Mesodermal cell (in vitro differentiated cells): ENCODE measurements around the gene PPFIA4.

Source experiments
- H3K27ac ChIP-seq: 2 replicates; pipeline ENCODE4 v1.7.0; 2013; ENCODE audit warnings: mild to moderate bottlenecking, low read depth, low read length, moderate library complexity; ENCODE audit not compliant: severe bottlenecking
- H3K36me3 ChIP-seq: 2 replicates; pipeline ENCODE4 v1.7.1; 2013; ENCODE audit warnings: mild to moderate bottlenecking, low read length, moderate library complexity; ENCODE audit not compliant: control insufficient read depth, insufficient read depth
- H3K4me1 ChIP-seq: one replicate; pipeline ENCODE4 v1.7.1; 2013; ENCODE audit warnings: mild to moderate bottlenecking, low read length; ENCODE audit not compliant: insufficient read depth, control insufficient read depth, poor library complexity, severe bottlenecking
- H3K4me3 ChIP-seq: 2 replicates; pipeline ENCODE4 v1.7.0; 2013; ENCODE audit warnings: low read length, control low read depth, mild to moderate bottlenecking; ENCODE audit not compliant: insufficient read depth, poor library complexity, severe bottlenecking; ENCODE audit errors: extremely low read depth
- H3K9me3 ChIP-seq: 2 replicates; pipeline ENCODE4 v1.7.1; 2013; ENCODE audit warnings: mild to moderate bottlenecking, low read length, moderate library complexity; ENCODE audit not compliant: control insufficient read depth
- WGBS, 2 experiments: methylation state at CpG; one replicate each; pipeline ENCODE4 v1.1.5; 2013; ENCODE audit warnings: missing lambda C conversion rate in 2 of 2; ENCODE audit not compliant: insufficient coverage in 2 of 2; 5-methylcytosine and 5-hydroxymethylcytosine counted together

Gene PPFIA4

GRCh38 chr1:203095061-203095690 lies 68.9 kb downstream of the PPFIA4 start:
- H3K4me1 ChIP-seq, result no peaks in the 10 kb centered on the region
- H3K27ac ChIP-seq, result no peak overlapping the region
- H3K4me3 ChIP-seq, result no peak overlapping the region
- 100% methylated on average over 1 of the region's 1 CpG for WGBS, 2 experiments
- H3K36me3 ChIP-seq, result no peaks in the 10 kb centered on the region
- H3K9me3 ChIP-seq, result peaks cover 10% of the 10 kb centered on the region

DNA sequence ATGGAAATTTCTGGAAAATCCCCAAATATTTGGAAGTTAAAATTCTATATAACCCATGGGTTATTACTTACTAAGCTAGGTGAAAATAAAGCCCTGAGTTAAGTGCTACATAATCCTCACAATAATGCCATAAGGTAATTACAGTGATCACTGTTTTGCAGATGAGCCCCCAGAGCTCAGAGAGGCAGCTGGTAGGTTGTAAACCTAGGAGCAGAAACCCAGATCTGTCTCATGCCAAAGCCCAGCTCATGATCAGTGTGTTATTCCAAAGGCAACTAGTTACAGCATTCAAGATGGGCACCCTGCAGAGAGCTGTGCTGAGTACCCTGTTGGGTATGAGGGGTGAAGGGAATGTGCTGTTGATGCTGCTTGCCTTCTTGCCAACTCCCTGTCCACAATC lies 70.3 kb downstream of the PPFIA4 start:
- Histone ChIP-seq H3K36me3 (no peaks in the 10 kb centered on the region), H3K4me3 (no peak overlapping the region), H3K9me3 (peaks cover 10% of the 10 kb centered on the region), H3K4me1 (no peaks in the 10 kb centered on the region), H3K27ac (no peak overlapping the region)

GRCh38 chr1:203097001-203097400 lies 70.7 kb downstream of the PPFIA4 start:
- 60 to 82% methylated on average over 1 of the region's 1 CpG for WGBS, 2 experiments
- H3K4me3 ChIP-seq, result no peak overlapping the region
- H3K9me3 ChIP-seq, result peaks cover 10% of the 10 kb centered on the region
- H3K36me3 ChIP-seq, result no peaks in the 10 kb centered on the region
- H3K4me1 ChIP-seq, result no peaks in the 10 kb centered on the region
- no peak overlapping the region for H3K27ac ChIP-seq

GRCh38 chr1:203098445-203098844 lies 72.2 kb downstream of the PPFIA4 start:
- whole genome bisulfite sequencing, 2 experiments, result 86% methylated on average over 1 of the region's 1 CpG; no CpG with 5 or more reads in 1 of the 2 experiments
- H3K9me3 ChIP-seq, result peaks cover 10% of the 10 kb centered on the region
- no peak overlapping the region for H3K4me3 ChIP-seq
- no peaks in the 10 kb centered on the region for H3K4me1 ChIP-seq
- no peaks in the 10 kb centered on the region for H3K36me3 ChIP-seq
- H3K27ac ChIP-seq, result no peak overlapping the region

- Histone ChIP-seq H3K4me1 (no peaks in the 10 kb centered on the region), H3K27ac (no peak overlapping the region), H3K4me3 (no peak overlapping the region), H3K36me3 (no peaks in the 10 kb centered on the region), H3K9me3 (peaks cover 10% of the 10 kb centered on the region)
- 80 to 97% methylated on average over 5 of the region's 8 CpGs for WGBS, 2 experiments
These were observed 72.7 kb downstream of the PPFIA4 start for GRCh38 chr1:203098914-203099520.

DNA sequence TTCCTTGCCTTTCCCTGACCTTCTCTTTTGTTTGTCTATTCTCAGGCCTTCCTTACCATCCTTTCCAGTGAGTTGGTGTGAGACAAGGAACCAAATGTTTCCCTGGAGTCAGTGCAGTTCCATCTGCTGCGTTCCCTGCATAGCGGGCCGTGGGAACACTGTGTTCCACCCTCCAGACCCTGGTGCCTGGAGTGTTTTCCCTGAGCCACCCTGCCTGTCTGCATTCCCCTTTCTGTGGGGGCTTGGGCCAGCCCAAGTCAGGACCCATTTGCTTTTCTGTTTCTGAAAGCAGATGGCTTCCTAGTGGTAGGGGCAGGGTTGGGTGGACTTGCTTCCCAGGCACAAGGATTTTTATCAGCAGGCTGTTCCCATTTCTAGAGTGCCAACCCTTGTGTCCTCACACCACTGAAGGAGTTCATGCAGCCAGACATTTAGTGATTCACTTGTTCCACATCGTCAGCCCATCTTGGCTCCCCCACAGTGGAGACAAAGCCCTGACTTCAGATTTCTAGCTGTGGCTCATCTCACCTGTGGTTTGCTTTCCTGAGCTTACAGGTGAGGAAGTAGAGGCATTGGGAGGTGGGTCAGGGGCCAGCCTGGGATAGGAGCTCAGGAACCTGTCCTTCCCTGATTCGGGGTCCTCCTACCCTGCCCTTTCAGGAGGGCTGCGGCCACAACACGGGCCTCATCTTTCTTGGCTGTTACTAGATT lies 73.7 kb downstream of the PPFIA4 start:
- no peak overlapping the region for H3K27ac ChIP-seq
- WGBS, 2 experiments, result 96% methylated on average over 7 of the region's 7 CpGs
- peaks cover 5% of the 10 kb centered on the region for H3K9me3 ChIP-seq
- H3K4me3 ChIP-seq, result no peak overlapping the region
- no peaks in the 10 kb centered on the region for H3K36me3 ChIP-seq
- H3K4me1 ChIP-seq, result no peaks in the 10 kb centered on the region

DNA sequence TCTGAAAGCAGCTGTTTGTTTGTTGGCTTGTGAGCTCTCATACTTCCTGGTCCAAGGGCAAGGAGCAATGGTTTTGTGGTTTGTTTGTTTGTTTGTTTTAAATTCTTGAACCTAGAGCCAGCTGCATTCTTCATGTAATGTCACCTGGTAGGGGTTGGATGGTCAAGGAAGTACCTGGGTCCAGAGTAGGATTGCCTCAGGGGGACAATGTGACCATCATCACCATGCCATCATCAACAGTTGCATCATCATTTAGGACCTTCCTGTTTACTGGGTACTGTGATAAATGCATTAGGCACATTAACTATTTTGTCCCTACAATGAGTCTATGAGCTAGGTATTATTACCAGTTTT lies 74.2 kb downstream of the PPFIA4 start:
- Histone ChIP-seq H3K4me1 (no peaks in the 10 kb centered on the region), H3K9me3 (peaks cover 4% of the 10 kb centered on the region), H3K27ac (no peak overlapping the region), H3K4me3 (no peak overlapping the region), H3K36me3 (no peaks in the 10 kb centered on the region)

DNA sequence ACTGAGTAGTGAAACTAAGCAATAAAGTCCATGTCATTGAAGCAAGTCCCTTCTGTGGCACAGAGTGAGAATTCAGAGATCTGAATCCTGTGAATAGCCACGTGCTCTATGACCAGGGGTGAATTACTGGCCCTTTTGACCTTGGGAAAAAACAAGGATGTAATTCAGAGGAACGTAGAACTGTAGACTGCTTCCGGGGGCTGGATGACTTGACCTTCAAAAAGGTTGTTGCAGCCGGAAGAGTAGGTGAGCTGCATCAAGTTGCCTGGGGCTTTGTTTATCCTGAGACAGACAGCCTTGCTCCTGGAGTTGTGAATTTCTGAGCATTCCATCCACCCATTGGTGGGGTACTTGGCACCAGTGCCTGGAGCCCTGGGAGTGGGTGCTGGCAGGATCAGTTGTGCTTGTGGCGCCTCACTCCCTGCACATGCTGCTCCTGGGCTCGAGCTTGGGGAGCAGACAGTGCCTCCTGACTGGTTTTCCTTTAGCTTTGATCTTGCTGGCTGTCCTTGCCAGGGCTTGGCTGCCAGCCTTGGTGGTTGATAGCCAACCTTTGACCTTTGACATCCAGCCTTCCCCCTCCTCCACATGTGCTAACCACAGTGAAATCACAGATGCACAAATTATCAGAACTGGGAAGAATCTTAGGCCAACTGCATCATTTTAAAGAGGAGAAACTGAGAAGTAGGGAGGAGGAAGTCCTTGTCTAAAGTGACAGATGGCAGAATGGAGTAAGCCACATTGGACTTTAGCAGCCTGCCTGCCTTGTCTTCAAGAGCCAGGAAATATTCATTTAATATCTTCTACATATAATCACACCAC lies 75.7 kb downstream of the PPFIA4 start:
- WGBS, 2 experiments, result 92 to 93% methylated on average over 6 of the region's 6 CpGs
- Histone ChIP-seq H3K9me3 (no peaks in the 10 kb centered on the region), H3K4me1 (no peaks in the 10 kb centered on the region), H3K36me3 (no peaks in the 10 kb centered on the region), H3K4me3 (no peak overlapping the region), H3K27ac (no peak overlapping the region)

GRCh38 chr1:203103216-203103615 lies 76.9 kb downstream of the PPFIA4 start:
- Histone ChIP-seq H3K9me3 (no peaks in the 10 kb centered on the region), H3K4me1 (no peaks in the 10 kb centered on the region), H3K27ac (no peak overlapping the region), H3K36me3 (no peaks in the 10 kb centered on the region), H3K4me3 (no peak overlapping the region)
- 89 to 94% methylated on average over 2 to 4 of the region's 4 CpGs for WGBS, 2 experiments

- H3K27ac ChIP-seq, result no peak overlapping the region
- H3K4me1 ChIP-seq, result no peaks in the 10 kb centered on the region
- no peaks in the 10 kb centered on the region for H3K36me3 ChIP-seq
- 100% methylated on average over 4 to 5 of the region's 6 CpGs for WGBS, 2 experiments
- H3K9me3 ChIP-seq, result no peaks in the 10 kb centered on the region
- H3K4me3 ChIP-seq, result no peak overlapping the region
These were observed 77.7 kb downstream of the PPFIA4 start for GRCh38 chr1:203103829-203104495.
